ENCODE measurements around the gene LONP1.

DNA sequence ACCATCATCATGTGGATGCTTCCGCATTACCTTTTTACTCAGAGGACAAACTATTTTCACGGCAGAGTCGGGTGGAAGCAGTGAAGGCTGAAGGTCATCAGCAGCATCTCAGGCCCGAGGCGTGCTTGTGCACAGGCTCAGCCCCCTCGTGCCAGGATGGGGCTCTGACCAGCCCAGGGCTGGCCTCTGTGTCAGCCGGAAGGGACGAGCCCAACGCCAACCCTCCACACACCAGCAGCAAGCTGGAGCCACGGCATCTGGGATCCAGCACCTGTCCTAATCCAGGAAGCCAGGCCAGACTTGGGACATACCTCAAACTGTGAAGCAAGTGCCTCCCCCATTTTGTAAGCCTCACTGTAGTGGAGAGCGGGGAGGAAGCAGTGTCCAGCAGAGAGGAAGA, 50.7 kb downstream of the LONP1 start:
- TF ChIP-seq YY1 (IDR thresholded peaks at IDR 0.05; ENCODE audit: insufficient read depth, insufficient read length) = no peak
- no peak for TF ChIP-seq ZNF274 (IDR thresholded peaks at IDR 0.05; ENCODE audit: low read depth, low read length)
- TF ChIP-seq SUZ12 (IDR thresholded peaks at IDR 0.05; ENCODE audit: extremely low read depth, insufficient read depth, insufficient read length) = no peak
